Breast epithelium (tissue), 4 donors: ENCODE measurements around the gene GREM2. TPM values are rescaled to one million over a fixed set of nuclear protein-coding genes. Genes with fewer than 3 reads are reported as not detected.

ENCODE experiments used
- DNase-seq, 2 donors: peaks; one replicate each; pipeline ENCODE4 v3.0.0-alpha.2; 2019; ENCODE audit warnings: low spot score in 2 of 2
- H3K27ac ChIP-seq, 2 donors: fragments of 200-600 bp; sonication (generic) in 1 of 2; one replicate each; pipeline ENCODE4 v1.5.1; 2016 to 2019; ENCODE audit warnings: mild to moderate bottlenecking in 1 of 2
- H3K27me3 ChIP-seq, 2 donors: fragments of 200-600 bp; sonication (generic) in 1 of 2; one replicate each; pipeline versions ENCODE4 v1.5.1 to v1.6.0; 2017 to 2019; ENCODE audit warnings: control low read depth in 1 of 2, mild to moderate bottlenecking in 1 of 2
- H3K36me3 ChIP-seq: fragments of 200-600 bp; one replicate; pipeline ENCODE4 v1.5.1; 2019
- H3K4me1 ChIP-seq, 2 donors: fragments of 200-600 bp; sonication (generic); one replicate each; pipeline ENCODE4 v1.5.1; 2016 to 2019; ENCODE audit warnings: control low read depth in 1 of 2
- H3K4me3 ChIP-seq, 3 donors: fragments of 200-600 bp; sonication (generic); 1 replicate in 2 of 3; 2 replicates in 1 of 3; pipeline ENCODE4 v1.5.1; 2016 to 2019; ENCODE audit warnings: mild to moderate bottlenecking in 3 of 3, moderate library complexity in 2 of 3
- H3K9me3 ChIP-seq, 2 donors: fragments of 200-600 bp; sonication (generic) in 1 of 2; one replicate each; pipeline ENCODE4 v1.5.1; 2016 to 2019; ENCODE audit warnings: control low read depth in 1 of 2
- POLR2A ChIP-seq: fragments of 450-650 bp; IDR thresholded peaks from one replicate; pipeline ENCODE4 v1.6.1; 2016; ENCODE audit warnings: antibody characterized with exemption, mild to moderate bottlenecking, moderate library complexity
- POLR2AphosphoS5 ChIP-seq, 3 donors: sonication (generic); formaldehyde crosslinking; IDR thresholded peaks; one replicate each; pipeline ENCODE4 v1.6.1; 2017; ENCODE audit warnings: antibody characterized with exemption in 3 of 3
- intact Hi-C: fragments of 100-400 bp; cut with DNase I; formaldehyde crosslinking; loops from one replicate; pipeline ENCODE4 v1.15.1; 2023; ENCODE audit warnings: low total_unique reads
- total RNA-seq, 3 donors: library from RNA; depleted of rRNA; stranded (reverse); fragments of >200 nt; gene quantifications; one replicate each; pipeline ENCODE4 v1.1.0, GENCODE V29; 2016
- TF ChIP-seq, protein P1 (sequence below), 3 donors: fragments of 450-650 bp; IDR thresholded peaks; one replicate each; pipeline ENCODE4 v1.5.1; 2016 to 2017; ENCODE audit warnings: antibody characterized with exemption in 3 of 3, mild to moderate bottlenecking in 3 of 3, moderate library complexity in 3 of 3

The GREM2 gene
- total RNA-seq, 3 donors from 2014 or later = 0.16 to 2.0 (median 1.0) TPM

DNA sequence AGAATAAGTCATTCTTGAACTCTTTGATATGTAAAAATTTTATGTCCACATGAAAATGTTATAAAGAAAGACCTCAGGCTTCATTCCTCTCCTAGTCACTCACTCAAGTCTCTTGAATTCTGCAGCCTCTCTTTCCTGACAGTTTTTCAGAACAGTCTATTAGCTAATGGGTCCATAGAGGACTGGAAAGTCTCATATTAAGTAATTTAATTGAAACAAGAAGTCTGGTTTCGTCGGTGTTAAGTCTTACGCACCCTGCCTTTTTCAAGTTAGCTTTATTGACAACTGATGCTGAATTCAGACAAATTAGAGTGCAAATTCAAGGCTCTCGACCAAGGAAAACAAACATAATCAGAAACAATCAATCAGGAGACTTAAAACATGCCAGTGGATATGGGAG, 105.8 kb downstream of the GREM2 start:
- TF ChIP-seq, protein P1, sequence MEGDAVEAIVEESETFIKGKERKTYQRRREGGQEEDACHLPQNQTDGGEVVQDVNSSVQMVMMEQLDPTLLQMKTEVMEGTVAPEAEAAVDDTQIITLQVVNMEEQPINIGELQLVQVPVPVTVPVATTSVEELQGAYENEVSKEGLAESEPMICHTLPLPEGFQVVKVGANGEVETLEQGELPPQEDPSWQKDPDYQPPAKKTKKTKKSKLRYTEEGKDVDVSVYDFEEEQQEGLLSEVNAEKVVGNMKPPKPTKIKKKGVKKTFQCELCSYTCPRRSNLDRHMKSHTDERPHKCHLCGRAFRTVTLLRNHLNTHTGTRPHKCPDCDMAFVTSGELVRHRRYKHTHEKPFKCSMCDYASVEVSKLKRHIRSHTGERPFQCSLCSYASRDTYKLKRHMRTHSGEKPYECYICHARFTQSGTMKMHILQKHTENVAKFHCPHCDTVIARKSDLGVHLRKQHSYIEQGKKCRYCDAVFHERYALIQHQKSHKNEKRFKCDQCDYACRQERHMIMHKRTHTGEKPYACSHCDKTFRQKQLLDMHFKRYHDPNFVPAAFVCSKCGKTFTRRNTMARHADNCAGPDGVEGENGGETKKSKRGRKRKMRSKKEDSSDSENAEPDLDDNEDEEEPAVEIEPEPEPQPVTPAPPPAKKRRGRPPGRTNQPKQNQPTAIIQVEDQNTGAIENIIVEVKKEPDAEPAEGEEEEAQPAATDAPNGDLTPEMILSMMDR (IDR thresholded peaks at IDR 0.05) = no peak
- no peak for TF ChIP-seq POLR2A
- TF ChIP-seq POLR2AphosphoS5 (IDR thresholded peaks at IDR 0.05) = no peak
- no peak overlapping the region for H3K27ac ChIP-seq
- intact Hi-C loops = no loop called here
- H3K36me3 ChIP-seq = no peaks in the 10 kb centered on the region
- DNase-seq = no peak
- H3K4me1 ChIP-seq = no peaks in the 10 kb centered on the region
- H3K4me3 ChIP-seq = no peak overlapping the region
- H3K27me3 ChIP-seq = no peaks in the 10 kb centered on the region
- no peaks in the 10 kb centered on the region for H3K9me3 ChIP-seq

DNA sequence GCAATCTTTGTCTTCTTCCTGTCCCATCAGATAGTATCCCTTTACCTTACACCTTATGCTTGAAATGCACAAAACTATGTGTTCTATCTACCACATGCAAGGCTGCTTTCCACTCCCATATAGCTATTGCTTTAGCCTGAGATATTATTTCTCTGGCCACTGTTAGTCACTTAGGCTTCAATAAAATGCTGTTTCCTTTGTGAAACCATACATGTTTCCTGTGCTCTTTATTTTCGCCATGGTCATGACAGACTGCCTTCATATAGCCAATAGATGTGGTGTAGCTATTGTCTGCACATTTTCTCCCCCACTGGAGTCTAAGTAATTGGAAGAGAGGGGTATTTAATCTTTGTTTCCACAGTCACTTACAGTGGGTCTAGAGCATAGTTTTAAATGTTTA, 108.4 kb downstream of the GREM2 start:
- DNase-seq = no peak
- Histone ChIP-seq H3K4me1 (no peaks in the 10 kb centered on the region), H3K4me3 (no peak overlapping the region), H3K27ac (no peak overlapping the region), H3K27me3 (no peaks in the 10 kb centered on the region), H3K9me3 (no peaks in the 10 kb centered on the region), H3K36me3 (no peaks in the 10 kb centered on the region)
- intact Hi-C loops = no loop called here
- no peak for TF ChIP-seq POLR2A
- TF ChIP-seq, protein P1 (IDR thresholded peaks at IDR 0.05) = no peak
- no peak for TF ChIP-seq POLR2AphosphoS5 (IDR thresholded peaks at IDR 0.05)

DNA sequence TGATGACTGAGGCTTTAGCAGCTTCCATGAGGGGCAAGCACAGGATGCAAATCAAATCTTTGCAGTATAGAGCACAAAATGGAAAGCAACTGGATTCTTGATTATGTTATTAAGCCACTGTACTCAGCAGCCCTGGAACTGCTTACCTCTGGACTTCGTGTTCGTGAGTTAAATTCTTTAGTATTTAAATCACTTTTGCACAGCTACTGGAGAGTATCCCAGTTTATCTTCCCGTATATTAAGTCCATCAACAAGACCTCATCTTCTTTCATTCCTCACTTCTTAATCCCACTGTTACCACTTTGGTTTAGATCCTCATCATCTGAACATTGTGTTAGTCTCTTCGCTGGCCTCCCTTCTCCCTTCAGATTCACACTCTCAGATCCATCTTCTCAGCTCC, 108.9 kb downstream of the GREM2 start:
- H3K4me3 ChIP-seq = no peak overlapping the region
- no peak for TF ChIP-seq POLR2AphosphoS5 (IDR thresholded peaks at IDR 0.05)
- TF ChIP-seq, protein P1 (IDR thresholded peaks at IDR 0.05) = no peak
- TF ChIP-seq POLR2A = no peak
- intact Hi-C loops = no loop called here

DNA sequence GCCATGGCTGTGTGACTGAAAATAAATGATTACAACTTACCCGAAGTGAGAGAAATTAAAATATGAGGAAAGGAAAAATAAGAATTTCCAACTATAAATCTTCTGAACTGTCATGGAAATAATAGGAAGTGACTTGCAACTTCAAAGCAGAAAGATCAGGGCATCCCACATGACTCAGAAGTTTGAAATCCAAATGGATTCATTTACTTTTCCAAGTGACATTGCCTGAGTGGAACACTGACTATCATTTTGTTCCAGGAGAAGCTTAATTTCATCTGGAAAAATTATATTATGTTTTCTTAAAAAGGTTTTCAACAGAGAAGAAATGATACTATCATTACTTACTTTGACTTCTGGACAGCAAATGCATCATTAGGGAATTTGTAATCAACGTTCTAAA, 110.8 kb downstream of the GREM2 start:
- intact Hi-C loops = no loop called here
- Histone ChIP-seq H3K4me3 (no peak overlapping the region), H3K27ac (no peak overlapping the region), H3K9me3 (no peaks in the 10 kb centered on the region), H3K27me3 (no peaks in the 10 kb centered on the region), H3K36me3 (no peaks in the 10 kb centered on the region), H3K4me1 (no peaks in the 10 kb centered on the region)
- TF ChIP-seq, protein P1 (IDR thresholded peaks at IDR 0.05) = no peak
- TF ChIP-seq POLR2A (no peak), POLR2AphosphoS5 (IDR thresholded peaks at IDR 0.05) (no peak)
- DNase-seq = no peak

More for the DNA sequence above, 108.9 kb downstream of the GREM2 start:
- H3K36me3 ChIP-seq = no peaks in the 10 kb centered on the region
- H3K27ac ChIP-seq = no peak overlapping the region
- DNase-seq = no peak
- no peaks in the 10 kb centered on the region for H3K9me3 ChIP-seq
- no peaks in the 10 kb centered on the region for H3K27me3 ChIP-seq
- H3K4me1 ChIP-seq = no peaks in the 10 kb centered on the region

DNA sequence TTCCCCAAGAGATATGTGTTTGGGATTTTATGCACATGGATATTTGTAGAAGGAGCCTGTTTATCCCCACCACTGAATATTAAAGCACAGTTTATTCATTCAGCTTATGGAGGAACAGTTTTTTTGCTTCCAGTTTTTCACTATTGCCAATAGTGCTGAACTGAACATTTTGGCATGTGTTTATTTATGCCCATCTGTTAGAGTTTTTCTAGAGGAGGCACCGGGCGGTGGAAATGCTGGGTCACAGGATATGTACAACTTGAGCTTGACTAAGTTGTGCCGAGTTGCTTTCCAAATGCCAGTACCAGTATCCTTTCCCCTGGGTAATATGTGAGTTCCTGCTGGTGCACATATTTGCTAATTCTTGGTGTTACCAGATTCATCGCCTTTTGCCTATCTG, 111.3 kb downstream of the GREM2 start:
- DNase-seq = no peak
- no peaks in the 10 kb centered on the region for H3K27me3 ChIP-seq
- TF ChIP-seq, protein P1 (IDR thresholded peaks at IDR 0.05) = no peak
- TF ChIP-seq POLR2AphosphoS5 (IDR thresholded peaks at IDR 0.05) (no peak), POLR2A (no peak)
- H3K4me3 ChIP-seq = no peak overlapping the region
- no peaks in the 10 kb centered on the region for H3K36me3 ChIP-seq
- no peaks in the 10 kb centered on the region for H3K9me3 ChIP-seq
- no peak overlapping the region for H3K27ac ChIP-seq
- intact Hi-C loops = no loop called here
- no peaks in the 10 kb centered on the region for H3K4me1 ChIP-seq
